HG03196 (cell line): ENCODE results near the gene LRRC9.

Experiments
- ATAC-seq: cut with Tn5 transposase; IDR thresholded peaks from one replicate; pipeline ENCODE4 v1.9.1; 2021; ENCODE audit not compliant: unreplicated experiment

LRRC9 gene

DNA sequence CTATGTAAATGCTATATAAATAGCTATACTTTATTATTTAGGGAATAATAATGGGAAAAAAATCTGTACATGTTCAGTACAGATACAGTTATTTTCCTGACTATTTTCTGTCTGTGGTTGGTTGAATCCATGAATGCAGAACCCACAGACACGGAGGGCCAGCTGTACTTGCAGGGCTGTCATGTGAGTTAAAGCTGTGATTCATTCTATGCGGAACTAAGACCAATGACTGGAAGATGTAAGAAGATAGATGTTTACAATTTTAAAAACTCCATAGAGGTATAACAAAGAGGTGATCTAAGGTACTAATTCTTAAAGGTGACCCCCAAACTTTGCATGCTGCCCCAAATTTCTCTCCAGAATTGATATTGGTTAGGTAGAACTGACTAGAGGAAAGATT is 186.4 kb downstream of the LRRC9 start:
- ATAC-seq: no peak

GRCh38 chr14:60107477-60107876 is 187.5 kb downstream of the LRRC9 start:
- no peak for ATAC-seq

- no peak for ATAC-seq
Measured at GRCh38 chr14:60111732-60112131, 191.8 kb downstream of the LRRC9 start.
